ENCODE data around the gene SPAG4.
A peak's percentile ranks its signal among the peaks of the same experiment; 100 is the strongest.

SPAG4 gene

GRCh38 chr20:35616465-35617396 is 1.1 kb downstream of the SPAG4 start:
- peak; percentile 93 for DNase-seq
- Histone ChIP-seq H3K4me3 (ENCODE audit: low read depth, low read length) (peak overlapping the region; percentile 80), H3K36me3 (no peaks in the 10 kb centered on the region; the same call in 1 of the 2 replicates), H3K9me3 (no peaks in the 10 kb centered on the region), H3K27me3 (no peaks in the 10 kb centered on the region), H3K4me1 (peaks cover 9% of the 10 kb centered on the region)
- no peak for TF ChIP-seq CTCF (IDR thresholded peaks at IDR 0.05; ENCODE audit: low read depth, low read length)

GRCh38 chr20:35617397-35618262 is 2.0 kb downstream of the SPAG4 start:
- DNase-seq, result peak; percentile 75
- TF ChIP-seq CTCF (IDR thresholded peaks at IDR 0.05; ENCODE audit: low read depth, low read length), result peak; percentile 47
- Histone ChIP-seq H3K36me3 (no peaks in the 10 kb centered on the region; the same call in 1 of the 2 replicates), H3K4me3 (ENCODE audit: low read depth, low read length) (peak overlapping the region; percentile 80), H3K4me1 (peaks cover 9% of the 10 kb centered on the region), H3K9me3 (no peaks in the 10 kb centered on the region), H3K27me3 (no peaks in the 10 kb centered on the region)

- Histone ChIP-seq H3K4me1 (peaks cover 9% of the 10 kb centered on the region), H3K36me3 (no peaks in the 10 kb centered on the region; the same call in 1 of the 2 replicates), H3K4me3 (ENCODE audit: low read depth, low read length) (peak overlapping the region; percentile 80), H3K9me3 (no peaks in the 10 kb centered on the region), H3K27me3 (no peaks in the 10 kb centered on the region)
- no peak for TF ChIP-seq CTCF (IDR thresholded peaks at IDR 0.05; ENCODE audit: low read depth, low read length)
- peak; percentile 31 for DNase-seq
Measured at GRCh38 chr20:35618263-35619131, 2.9 kb downstream of the SPAG4 start.

- TF ChIP-seq CTCF (IDR thresholded peaks at IDR 0.05; ENCODE audit: low read depth, low read length), result peak; percentile 71
- Histone ChIP-seq H3K36me3 (no peaks in the 10 kb centered on the region; the same call in 1 of the 2 replicates), H3K4me1 (peaks cover 9% of the 10 kb centered on the region), H3K4me3 (ENCODE audit: low read depth, low read length) (peak overlapping the region; percentile 80), H3K27me3 (no peaks in the 10 kb centered on the region), H3K9me3 (no peaks in the 10 kb centered on the region)
- peak; percentile 91 for DNase-seq
Measured at GRCh38 chr20:35619196-35620095, 3.8 kb downstream of the SPAG4 start.

Data from BE2C (cell line).